GM19467 (cell line): ENCODE data around the gene MSRB3.
"Not testable (repeated sequence)": the region's sequence is repeated elsewhere in the genome, so short reads cannot be mapped to it uniquely, and the experiment has no call there.

Experiments
- ATAC-seq: cut with Tn5 transposase; IDR thresholded peaks from one replicate; pipeline ENCODE4 v1.9.1; 2021; ENCODE audit warnings: mild to moderate bottlenecking, moderate library complexity; ENCODE audit not compliant: unreplicated experiment

Gene MSRB3

DNA sequence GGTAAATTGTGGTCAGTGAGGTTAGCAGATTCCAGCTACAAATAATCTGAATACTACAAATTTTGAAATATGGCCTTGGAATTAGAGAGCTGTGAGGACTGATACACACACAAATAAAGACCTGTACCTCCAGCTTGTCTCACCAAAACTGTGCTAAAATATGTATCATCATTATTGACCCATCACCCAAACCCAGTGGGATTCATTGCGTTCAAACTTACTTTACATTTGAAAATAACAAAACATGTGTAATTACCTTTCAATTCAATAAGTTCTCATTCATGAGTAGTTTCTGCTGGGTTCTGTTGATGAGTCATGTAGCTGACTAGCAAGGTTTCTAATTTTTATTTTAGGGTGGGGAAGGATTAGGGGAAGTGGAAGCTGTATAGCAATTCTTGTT lies 170.9 kb downstream of the MSRB3 start:
- ATAC-seq: no peak

DNA sequence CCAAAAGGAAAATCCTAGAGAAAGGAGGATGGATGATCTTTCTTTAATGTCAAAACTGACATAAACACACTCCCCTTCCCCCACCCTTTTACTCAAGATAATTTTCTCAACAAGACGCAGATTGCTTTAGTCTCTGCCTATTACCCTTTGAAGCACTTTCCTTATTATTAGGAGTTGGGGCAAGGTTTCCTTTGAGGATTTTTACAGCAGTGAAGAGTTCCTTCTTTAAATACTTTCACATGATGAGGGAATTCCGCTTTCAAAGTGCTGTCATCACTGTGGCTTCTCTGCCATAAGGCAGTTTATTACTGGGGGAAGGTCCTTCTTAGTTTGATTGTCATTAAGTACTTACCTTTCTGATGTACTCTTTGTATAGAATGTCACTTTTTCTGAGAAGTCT lies 172.1 kb downstream of the MSRB3 start:
- no peak for ATAC-seq

DNA sequence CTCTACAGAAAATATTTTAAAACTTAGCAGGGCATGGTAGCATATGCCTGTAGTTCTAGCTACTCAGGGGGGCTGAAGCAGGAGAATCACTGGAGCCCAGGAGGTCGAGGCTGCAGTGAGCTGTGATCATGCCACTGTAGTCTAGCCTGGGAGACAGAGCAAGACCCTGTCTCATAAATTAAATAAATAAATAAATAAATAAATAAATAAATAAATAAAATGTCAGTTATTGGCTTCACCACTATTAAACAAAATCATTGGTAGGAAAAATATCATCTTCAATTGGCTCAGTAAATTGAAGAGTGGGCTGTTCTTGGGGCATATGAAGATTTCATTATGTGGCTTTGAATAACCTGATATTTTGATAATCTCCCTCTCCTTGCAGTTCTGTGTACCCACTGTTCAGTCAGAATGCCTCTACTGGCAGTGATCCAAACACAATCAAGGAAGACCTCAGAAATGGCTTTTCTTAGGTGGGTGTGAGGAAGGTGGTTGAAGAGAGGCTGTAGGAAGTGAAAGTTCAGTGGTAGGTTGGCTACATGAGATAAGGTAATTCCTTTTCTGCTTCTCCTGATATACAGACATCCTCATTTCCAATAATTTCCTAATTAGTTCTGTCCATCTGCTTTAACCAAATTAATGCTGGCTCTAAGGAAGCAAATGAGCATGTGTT lies 175.8 kb downstream of the MSRB3 start:
- no peak for ATAC-seq

DNA sequence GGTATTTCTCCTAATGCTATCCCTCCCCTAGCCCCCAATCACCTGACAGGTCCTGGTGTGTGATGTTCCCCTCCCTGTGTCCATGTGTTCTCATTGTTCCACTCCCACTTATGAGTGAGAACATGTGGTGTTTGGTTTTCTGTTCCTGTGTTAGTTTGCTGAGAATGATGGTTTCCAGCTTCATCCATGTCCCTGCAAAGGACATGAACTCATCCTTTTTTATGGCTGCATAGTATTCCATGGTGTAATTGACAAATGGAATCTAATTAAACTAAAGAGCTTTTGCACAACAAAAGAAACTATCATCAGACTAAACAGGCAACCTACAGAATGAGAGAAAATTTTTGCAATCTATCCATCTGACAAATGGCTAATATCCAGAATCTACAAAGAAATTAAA lies 178.9 kb downstream of the MSRB3 start:
- not testable (repeated sequence) for ATAC-seq

DNA sequence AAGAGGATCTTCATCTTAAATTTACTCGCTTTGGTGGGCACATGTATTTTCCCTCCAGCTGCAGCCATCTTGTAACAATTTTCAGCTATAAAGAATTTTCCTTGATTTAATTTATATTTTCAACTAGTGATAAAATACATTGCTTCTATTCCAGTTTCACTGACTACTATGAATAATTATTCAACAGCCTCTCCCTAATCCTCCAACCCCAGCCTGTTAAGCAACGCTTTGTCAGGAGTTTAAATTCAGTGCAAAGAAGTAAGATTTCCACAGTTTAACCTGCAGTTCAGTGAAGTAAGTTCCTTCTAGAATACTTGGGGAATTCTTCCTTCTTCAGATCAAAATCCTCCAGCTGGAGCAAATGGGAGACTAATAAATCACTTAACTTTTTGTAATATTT lies 180.2 kb downstream of the MSRB3 start:
- no peak for ATAC-seq

DNA sequence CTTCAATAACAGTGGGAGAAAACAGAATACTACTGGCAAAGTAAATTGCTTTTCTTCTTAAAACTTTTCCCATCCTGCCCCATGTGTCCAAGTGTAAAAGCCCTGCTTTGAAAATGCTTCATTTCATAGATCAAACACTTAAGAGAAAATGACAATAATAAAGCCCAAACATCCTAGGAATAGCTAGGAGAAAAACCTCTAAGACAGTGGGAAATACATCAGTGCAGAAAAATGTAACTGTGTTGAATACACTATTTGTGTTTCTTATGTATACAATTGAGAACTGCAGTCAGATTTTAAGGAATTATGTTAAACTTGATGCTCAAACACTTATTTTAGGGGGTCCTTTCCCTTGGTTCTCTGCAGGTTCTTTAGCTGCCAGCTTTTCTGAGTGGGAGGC lies 181.1 kb downstream of the MSRB3 start:
- no peak for ATAC-seq

DNA sequence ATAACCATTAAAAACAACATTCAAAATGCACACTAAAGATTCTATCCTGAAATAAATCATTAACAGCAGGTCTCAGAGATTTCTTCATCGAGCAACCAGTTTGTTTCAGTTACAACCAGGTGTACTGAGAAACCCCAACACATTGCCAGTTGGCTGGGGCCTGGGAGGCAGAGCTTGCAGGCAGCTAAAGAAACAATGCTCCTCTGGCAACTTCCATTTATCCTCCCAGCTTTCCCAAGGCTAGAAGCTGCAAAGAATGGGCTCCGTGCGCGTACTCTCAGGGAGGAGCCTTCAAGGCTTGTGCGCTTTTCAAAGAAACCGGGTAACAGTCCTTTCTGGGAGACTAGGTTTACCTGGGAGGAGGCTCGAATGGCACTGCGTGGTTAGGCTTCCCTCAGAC lies 181.6 kb downstream of the MSRB3 start:
- ATAC-seq: no peak

DNA sequence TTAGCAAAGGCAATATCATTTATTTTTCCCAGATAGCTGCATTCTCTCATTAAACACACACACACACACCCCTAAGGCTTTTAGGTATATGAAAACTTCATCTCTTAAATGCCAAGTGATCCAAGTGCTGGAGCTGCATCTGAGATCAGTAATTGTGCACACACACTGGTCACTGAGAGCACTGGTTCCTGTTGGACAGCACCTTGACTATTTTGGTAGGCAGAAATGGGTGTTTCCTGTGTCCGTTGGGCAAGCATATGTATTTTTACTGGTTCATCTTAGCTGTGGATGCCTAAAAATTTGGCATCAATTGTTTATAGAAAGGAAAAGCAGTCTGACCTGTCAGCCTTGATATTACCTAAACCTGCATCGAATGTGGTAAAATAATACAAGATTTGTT lies 182.5 kb downstream of the MSRB3 start:
- ATAC-seq: no peak

DNA sequence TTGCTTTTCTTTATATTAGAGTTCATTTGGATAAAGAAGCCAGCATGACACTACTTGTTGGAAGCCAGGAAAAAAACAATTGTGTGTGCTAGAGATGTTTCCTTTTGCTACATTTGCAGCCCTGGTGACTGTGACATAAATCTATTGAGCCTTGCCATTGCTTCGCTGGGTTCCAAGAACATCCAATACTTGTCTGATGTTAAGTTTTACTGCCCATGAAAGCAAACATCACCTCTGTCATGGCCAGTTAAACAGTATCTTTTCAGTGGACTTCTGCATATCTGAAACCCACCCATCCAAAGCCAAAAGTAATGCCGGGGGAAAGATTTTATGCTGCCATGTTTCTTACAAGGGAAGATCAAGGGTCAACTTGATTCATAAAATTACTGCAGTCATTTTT lies 184.0 kb downstream of the MSRB3 start:
- no peak for ATAC-seq

DNA sequence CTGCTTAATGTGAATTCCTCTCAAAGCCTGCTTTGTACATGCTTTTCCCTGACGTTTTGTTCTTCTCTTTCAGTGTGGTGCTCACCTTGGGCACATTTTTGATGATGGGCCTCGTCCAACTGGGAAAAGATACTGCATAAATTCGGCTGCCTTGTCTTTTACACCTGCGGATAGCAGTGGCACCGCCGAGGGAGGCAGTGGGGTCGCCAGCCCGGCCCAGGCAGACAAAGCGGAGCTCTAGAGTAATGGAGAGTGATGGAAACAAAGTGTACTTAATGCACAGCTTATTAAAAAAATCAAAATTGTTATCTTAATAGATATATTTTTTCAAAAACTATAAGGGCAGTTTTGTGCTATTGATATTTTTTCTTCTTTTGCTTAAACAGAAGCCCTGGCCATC lies 184.6 kb downstream of the MSRB3 start:
- ATAC-seq: no peak

DNA sequence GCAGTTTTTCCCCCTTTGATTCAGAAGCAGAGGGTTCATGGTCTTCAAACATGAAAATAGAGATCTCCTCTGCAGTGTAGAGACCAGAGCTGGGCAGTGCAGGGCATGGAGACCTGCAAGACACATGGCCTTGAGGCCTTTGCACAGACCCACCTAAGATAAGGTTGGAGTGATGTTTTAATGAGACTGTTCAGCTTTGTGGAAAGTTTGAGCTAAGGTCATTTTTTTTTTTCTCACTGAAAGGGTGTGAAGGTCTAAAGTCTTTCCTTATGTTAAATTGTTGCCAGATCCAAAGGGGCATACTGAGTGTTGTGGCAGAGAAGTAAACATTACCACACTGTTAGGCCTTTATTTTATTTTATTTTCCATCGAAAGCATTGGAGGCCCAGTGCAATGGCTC lies 185.1 kb downstream of the MSRB3 start:
- ATAC-seq: no peak

DNA sequence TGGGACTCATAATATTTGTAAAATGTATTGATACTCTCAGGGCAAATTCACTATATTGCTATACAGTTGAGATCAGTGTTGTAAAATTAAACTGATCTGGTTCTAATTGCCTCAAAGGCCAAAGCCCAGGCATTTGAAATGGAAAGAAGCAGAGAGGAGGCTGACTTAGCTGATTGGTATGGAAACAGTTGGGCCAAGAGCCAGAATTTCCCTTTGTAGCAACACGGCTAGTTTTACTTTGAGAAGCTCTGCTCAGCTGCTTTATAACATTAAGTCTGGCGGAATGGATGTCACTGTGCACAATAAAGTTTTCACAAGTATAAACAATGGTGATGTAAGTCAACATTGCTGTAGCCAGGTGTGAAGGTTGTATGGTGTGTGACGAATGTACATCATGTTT lies 186.4 kb downstream of the MSRB3 start:
- ATAC-seq: no peak

DNA sequence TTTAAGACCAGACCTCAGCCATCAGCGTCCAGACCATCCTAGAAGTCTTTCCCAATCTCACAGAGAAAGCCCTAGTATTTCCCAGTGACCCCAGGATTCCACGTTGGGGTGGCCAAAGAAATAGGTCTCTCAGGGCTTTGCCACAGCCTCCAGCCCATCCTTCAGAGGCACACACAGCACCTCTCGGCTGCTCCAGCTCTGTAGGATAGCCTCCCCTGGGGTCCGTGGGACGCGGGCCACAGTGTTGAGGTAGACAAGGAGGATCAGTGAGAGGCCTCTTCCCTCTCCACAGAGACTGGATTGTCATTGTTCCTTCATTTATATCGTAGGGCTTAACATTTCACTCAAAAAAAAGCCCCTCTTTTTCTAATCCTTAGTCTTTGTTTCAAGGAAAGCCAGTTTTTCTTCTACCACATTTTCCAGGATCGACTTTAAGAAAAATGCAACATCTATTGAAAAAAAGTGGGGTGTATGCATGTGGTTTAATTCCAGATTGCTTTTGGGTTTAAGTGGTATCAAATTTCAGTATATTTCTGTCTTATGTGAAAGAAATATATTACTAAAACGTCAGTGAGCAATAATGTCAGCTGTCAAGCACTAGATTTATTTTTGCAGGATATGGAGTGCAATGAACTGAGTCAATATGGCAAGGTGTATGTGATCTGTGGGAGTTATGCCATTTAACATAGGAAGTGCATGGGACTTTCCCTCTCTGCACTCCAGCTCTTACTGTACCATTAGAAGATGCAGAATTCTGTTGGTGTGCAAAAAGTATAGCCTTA lies 187.5 kb downstream of the MSRB3 start:
- no peak for ATAC-seq

DNA sequence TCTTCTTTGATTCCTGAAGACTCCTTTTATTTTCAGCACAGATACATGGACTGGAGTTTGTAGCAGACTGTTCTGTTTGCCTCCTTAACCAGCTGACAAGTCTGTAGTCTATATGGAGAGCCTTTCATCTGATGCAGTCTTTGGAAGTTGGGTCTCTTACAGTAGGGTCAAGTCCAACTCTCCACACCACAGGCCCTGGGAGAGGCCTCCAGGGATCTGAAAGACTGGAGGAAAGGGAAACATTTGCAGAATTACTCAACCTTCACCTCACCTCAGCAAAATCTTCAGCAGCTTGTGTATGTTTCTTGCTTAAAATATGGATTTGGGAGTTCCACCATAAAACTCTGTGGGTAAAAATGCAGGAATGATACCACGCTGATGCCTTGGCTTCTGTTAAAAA lies 188.4 kb downstream of the MSRB3 start:
- ATAC-seq: no peak

DNA sequence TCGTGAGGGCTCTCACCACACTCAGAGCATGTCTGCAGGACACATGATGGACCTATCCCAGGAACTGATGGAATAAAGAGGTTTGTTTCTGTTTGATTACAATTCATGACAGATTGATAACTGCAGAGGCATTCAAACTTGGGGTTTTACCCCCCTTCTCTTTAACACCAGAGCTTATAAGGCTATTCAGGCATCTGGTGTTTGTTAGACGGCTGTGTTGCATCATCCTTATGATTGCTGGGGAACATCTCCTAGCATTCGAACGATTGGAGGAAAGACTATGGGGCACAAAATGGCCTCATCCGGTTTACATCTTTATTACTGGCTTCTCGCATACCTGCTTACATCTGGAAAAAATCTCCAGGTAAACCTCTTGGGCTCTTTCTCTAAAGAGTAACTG lies 191.8 kb downstream of the MSRB3 start:
- no peak for ATAC-seq

DNA sequence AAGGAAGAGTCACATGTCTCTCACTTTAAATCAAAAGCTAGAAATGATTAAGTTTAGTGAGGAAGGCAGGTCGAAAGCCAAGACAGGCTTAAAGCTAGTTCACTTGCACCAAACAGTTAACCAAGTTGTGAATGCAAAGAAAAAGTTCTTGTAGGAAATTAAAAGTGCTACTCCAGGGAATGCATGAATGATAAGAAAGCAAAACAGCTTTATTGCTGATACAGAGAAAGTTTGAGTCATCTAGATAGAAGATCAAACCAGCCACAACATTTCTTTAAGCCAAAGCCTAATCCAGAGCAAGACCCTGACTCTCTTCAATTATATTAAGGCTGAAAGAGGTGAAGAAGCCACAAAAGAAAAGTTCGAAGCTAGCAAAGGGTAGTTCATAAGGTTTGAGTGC lies 193.6 kb downstream of the MSRB3 start:
- no peak for ATAC-seq

DNA sequence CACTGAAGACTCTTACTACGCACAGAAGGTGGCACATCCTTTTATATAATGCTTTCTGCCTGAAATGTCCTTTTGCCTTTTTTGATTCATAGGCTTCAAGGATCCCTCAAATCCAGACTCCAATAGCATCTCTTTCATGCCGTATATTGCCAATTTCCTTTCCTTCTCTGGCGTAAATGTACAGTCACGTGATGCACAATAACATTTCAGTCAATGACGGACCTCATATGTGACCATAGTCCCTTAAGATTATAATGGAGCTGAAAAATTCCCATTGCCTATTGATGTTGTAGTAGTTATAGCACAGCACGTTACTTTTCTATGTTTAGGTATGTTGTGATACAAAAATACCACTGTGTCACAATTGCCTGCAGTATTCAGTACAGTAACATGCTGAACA lies 196.3 kb downstream of the MSRB3 start:
- ATAC-seq: no peak

DNA sequence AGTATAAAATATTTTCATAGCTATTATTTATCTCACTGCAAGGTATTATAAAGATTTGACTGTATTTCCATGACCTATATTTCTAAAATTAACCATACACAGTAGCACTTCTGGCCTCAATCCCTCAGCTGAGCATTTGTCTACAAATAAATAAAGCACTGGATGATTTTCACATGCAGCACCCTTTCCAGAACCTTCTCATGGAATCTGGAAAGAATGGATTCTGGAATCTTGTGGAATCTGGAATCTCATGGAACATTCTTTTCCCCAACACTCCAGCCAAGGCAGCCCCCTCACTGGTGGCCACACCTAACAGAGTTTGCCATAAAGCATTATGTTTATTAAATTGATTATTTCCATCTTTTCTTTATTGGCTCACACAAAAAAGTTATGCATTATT lies 199.2 kb downstream of the MSRB3 start:
- no peak for ATAC-seq

DNA sequence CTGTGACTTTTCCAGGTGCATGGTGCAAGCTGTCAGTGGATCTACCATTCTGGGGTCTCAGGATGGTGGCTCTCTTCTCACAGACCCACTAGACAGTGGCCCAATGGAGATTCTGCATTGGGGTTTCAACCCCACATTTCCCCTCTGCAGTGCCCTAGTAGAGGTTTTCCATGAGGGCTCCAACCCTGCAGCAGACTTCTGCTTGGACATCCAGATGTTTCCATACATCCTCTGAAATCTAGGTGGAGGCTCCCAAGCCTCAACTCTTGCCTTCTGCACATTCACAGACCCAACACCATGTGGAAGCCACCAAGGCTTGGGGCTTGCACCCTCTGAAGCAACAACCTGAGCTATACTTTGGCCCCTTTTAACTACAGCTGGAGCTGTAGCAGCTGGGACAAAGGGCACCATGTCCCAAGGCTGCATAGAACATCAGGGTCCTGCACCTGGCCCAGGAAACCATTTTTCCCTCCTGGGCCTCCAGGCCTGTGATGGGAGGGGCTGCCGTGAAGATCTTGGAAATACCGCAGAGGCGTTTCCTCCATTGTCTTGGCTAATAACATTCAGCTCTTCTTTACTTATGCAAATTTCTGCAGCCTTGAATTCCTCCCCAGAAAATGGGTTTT lies 205.5 kb downstream of the MSRB3 start:
- not testable (repeated sequence) for ATAC-seq

DNA sequence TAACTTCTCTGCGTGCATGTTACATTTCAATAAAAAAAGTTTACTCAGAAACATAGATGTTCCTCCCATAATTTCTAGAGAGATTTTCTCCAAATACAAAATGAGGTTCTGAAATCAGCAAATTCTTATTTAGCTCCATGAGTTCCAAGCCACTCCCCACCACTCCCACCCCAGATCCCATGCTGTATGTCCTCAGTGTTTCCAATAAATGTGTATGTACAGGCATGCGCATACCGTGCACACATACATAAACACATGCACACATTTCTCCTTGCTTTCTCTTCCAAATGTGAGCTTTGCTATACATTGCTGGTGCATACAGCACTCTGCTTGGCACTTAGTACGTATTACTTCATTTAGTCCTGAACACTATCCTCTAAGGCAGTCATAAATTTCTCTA lies 209.7 kb downstream of the MSRB3 start:
- ATAC-seq: no peak

DNA sequence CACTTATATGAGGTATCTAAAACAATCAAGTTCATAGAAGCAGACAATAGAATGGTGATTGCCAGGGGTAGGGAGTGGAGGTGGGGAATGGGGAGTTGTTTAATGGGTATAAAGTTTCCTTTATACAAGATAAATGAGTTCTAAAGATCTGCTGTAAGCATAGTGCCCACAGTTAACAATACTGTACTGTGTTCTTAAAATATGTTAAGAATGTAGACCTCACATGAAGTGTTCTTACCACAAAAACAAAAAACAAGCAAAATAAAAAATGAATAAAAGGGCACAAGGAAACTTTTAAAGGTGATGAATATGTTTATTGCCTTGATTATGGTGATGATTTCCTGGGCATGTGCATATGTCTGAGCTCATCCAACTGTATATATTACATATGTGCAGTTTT lies 211.8 kb downstream of the MSRB3 start:
- no peak for ATAC-seq
